ENCODE data around the gene ADARB2.

Gene ADARB2

DNA sequence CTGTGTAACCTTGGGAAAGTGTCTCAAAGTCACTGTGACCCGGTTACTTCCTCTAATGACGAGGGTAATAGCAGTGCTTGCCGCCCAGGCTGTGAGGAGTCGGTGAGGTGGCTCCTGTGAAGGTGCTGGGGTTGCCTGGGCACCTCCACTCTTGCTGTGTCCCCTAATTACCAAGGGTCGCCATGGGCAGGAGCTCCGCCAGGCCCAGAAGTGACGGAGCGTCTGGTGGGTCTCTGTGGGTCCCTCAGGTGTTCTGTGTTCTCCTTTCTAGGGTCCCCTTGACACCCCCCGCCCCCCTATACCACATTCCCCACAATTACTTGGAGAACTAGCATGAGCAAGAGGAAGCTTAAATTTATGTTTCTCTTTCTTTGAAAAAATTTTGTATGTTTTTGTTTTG is 519.7 kb downstream of the ADARB2 start:
- no peaks in the 10 kb centered on the region for H3K9me3 ChIP-seq
- no peaks in the 10 kb centered on the region for H3K27me3 ChIP-seq
- no peak overlapping the region for H3K27ac ChIP-seq
- H3K4me3 ChIP-seq (ENCODE audit: low read depth in 1 of 2, low read length in 1 of 2), result no peak overlapping the region
- H3K36me3 ChIP-seq, result peaks cover 46% of the 10 kb centered on the region
- no peaks in the 10 kb centered on the region for H3K4me1 ChIP-seq (ENCODE audit: control insufficient read depth in 1 of 2, insufficient read depth in 1 of 2, low read depth in 1 of 2, low read length in 1 of 2)
- no peak for TF ChIP-seq CTCF (IDR thresholded peaks at IDR 0.05)

GRCh38 chr10:1217237-1217587 is 520.1 kb downstream of the ADARB2 start:
- TF ChIP-seq CTCF (IDR thresholded peaks at IDR 0.05), result no peak

GRCh38 chr10:1216574-1217236 is 520.6 kb downstream of the ADARB2 start:
- H3K4me1 ChIP-seq (ENCODE audit: control insufficient read depth in 1 of 2, insufficient read depth in 1 of 2, low read depth in 1 of 2, low read length in 1 of 2), result no peaks in the 10 kb centered on the region
- no peak overlapping the region for H3K4me3 ChIP-seq (ENCODE audit: low read depth in 1 of 2, low read length in 1 of 2)
- H3K36me3 ChIP-seq, result peaks cover 51% of the 10 kb centered on the region
- no peaks in the 10 kb centered on the region for H3K27me3 ChIP-seq
- H3K27ac ChIP-seq, result no peak overlapping the region
- no peaks in the 10 kb centered on the region for H3K9me3 ChIP-seq
- TF ChIP-seq CTCF (IDR thresholded peaks at IDR 0.05), result no peak

More at GRCh38 chr10:1217237-1217587, 520.1 kb downstream of the ADARB2 start:
- Histone ChIP-seq H3K4me1 (ENCODE audit: control insufficient read depth in 1 of 2, insufficient read depth in 1 of 2, low read depth in 1 of 2, low read length in 1 of 2) (no peaks in the 10 kb centered on the region), H3K27me3 (no peaks in the 10 kb centered on the region), H3K27ac (no peak overlapping the region), H3K4me3 (ENCODE audit: low read depth in 1 of 2, low read length in 1 of 2) (no peak overlapping the region), H3K36me3 (peaks cover 50% of the 10 kb centered on the region), H3K9me3 (no peaks in the 10 kb centered on the region)

DNA sequence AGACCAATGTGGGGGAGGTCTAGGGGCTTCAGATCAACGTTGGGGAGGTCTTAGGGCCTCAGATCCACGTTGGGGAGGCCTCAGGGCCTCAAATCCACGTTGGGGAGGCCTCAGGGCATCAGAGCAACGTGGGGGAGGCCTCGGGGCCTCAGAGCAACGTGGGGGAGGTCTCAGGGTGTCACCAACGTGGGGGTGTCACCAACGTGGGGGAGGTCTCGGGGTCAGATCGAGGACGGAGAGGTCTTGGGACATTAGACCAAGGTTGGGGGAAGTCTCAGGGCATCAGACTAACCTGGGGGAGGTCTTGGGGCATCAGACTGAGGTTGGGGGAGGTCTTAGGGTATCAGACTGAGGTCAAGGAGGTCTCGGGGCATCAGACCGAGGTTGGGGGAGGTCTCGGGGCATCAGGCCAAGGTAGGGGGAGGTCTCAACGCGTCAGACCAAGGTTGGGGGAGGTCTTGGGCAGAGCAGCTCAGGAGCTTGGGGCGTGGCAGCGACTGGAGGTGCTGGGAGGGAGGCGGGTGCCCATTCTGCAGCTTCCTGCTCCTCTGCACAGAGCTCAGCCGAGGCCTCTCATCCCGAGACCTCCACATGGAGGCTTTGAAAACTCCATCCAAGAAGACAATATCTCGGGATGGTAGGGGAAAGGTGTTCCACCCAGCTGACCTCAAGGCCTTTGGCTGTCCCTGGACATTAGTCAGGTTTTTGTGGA is 521.3 kb downstream of the ADARB2 start:
- no peak overlapping the region for H3K27ac ChIP-seq
- TF ChIP-seq CTCF (IDR thresholded peaks at IDR 0.05), result no peak
- H3K4me3 ChIP-seq (ENCODE audit: low read depth in 1 of 2, low read length in 1 of 2), result no peak overlapping the region
- H3K9me3 ChIP-seq, result no peaks in the 10 kb centered on the region
- no peaks in the 10 kb centered on the region for H3K27me3 ChIP-seq
- H3K36me3 ChIP-seq, result peaks cover 51% of the 10 kb centered on the region
- H3K4me1 ChIP-seq (ENCODE audit: control insufficient read depth in 1 of 2, insufficient read depth in 1 of 2, low read depth in 1 of 2, low read length in 1 of 2), result no peaks in the 10 kb centered on the region

DNA sequence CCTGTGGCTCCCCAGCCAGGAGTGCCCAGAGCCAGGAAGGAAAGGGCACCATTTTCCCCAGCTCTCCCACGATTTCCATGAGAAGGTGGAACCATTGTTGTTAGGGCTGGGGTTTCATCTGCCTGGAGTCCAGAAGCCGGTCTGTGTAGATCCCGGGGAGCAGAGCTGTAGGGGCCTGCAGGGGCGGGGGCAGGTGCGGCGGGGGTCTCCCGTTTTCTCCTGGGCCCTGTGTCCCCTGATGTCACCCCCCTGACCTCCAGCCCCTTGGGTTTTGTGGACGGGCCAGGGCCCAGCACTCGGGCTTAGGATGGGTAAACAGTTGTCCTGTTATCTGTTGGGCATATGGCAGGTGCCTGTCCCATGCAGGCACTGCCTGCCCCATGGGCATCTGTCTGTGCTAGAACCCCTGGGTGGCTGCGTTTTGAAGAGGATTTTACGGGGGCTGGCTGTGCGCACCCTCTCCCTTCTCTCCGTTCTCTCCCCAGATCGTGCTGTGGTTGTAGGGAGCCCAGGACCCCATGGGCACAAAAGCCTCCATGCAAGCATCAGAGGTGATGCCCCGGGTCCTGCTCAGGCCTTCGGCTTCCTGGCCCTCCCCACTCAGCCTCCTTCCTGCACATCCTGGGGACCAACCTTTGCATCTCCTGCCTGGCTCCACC is 522.3 kb downstream of the ADARB2 start:
- Histone ChIP-seq H3K36me3 (peaks cover 59% of the 10 kb centered on the region), H3K27ac (no peak overlapping the region), H3K4me1 (ENCODE audit: control insufficient read depth in 1 of 2, insufficient read depth in 1 of 2, low read depth in 1 of 2, low read length in 1 of 2) (no peaks in the 10 kb centered on the region), H3K4me3 (ENCODE audit: low read depth in 1 of 2, low read length in 1 of 2) (no peak overlapping the region), H3K9me3 (no peaks in the 10 kb centered on the region), H3K27me3 (no peaks in the 10 kb centered on the region)
- TF ChIP-seq CTCF (IDR thresholded peaks at IDR 0.05), result no peak
